Left colon (tissue), 2 donors: ENCODE data around the gene RNF213. TPM values are rescaled to one million over a fixed set of nuclear protein-coding genes. Genes with fewer than 3 reads are reported as not detected.
"Not testable (repeated sequence)": the region's sequence is repeated elsewhere in the genome, so short reads cannot be mapped to it uniquely, and the experiment has no call there.

ENCODE experiments used
- ATAC-seq: fragments of 200-7000 bp; cut with Tn5 transposase; one replicate; pipeline ENCODE4 v1.9.1; 2020; ENCODE audit warnings: mild to moderate bottlenecking, moderate library complexity
- DNase-seq, 2 donors: peaks; one replicate each; pipeline ENCODE4 v3.0.0-alpha.2; 2020
- intact Hi-C, 2 donors: fragments of 100-400 bp; cut with DNase I in 1 of 2; cut with micrococcal nuclease in 1 of 2; formaldehyde crosslinking; loops; one replicate each; pipeline versions ENCODE4 v1.11.2 to v1.14.0; 2022; cut with DNase I, micrococcal nuclease
- total RNA-seq, 2 donors: library from RNA; stranded (reverse); fragmentation: NEBNext Ultra II Directional; extraction: Animal tissue kit (Norgen Biotek cat#: 25700); gene quantifications; one replicate each; pipeline ENCODE4 v1.2.1, GENCODE V29; 2021
- donor health status: DM: no; HTN: no; CAD: no.
- donor health status: DM: yes; HTN: yes; CAD: no.

Gene RNF213
- total RNA-seq, 2 donors from 2014 or later = 95.9 to 142 TPM

DNA sequence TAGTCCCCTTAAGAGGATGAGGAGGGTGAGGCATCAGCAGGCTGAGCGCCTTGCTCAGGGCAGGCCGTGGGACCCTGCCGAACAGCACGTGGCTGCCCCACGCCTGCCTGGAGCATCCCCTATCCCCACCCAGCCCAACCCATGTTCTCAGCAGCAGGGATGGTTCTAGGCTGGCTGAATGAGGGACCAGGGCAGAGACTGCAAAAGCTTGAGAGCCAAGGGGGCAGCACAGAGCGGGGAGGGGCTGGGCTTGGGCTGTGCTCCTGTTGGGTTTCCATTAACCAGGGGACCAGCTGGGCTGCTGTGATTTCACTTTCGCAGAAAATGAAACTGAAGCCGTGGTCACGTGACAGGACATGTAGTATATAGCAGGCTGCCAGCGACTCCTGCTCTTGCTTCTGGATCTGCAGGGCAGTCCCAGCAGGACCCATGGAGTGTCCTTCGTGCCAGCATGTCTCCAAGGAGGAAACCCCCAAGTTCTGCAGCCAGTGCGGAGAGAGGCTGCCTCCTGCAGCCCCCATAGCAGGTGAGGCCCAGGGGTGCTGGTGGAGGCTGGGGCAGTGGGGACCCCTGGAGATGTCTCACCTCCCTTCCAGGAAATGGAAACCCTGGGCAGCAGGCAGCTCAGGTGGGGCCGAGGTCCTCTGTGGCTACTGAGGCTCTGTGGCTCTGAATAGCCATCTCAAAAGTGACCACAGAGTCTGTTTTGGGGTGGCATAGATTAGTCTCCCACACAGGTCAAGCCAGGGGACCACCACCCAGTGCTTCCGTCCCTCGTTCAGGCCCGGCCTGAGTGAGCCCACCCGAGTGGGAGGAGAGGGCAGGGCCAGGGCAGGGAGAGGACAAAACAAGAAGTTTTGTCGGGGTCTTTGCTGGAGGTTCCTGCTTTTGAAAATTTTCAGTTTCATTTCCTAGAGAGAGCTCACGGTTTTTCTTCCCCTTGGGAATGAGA lies 2.9 kb downstream of the RNF213 start:
- intact Hi-C loops = no loop called here
- ATAC-seq (peak; percentile 71), DNase-seq (peak; percentile 92 to 95)

DNA sequence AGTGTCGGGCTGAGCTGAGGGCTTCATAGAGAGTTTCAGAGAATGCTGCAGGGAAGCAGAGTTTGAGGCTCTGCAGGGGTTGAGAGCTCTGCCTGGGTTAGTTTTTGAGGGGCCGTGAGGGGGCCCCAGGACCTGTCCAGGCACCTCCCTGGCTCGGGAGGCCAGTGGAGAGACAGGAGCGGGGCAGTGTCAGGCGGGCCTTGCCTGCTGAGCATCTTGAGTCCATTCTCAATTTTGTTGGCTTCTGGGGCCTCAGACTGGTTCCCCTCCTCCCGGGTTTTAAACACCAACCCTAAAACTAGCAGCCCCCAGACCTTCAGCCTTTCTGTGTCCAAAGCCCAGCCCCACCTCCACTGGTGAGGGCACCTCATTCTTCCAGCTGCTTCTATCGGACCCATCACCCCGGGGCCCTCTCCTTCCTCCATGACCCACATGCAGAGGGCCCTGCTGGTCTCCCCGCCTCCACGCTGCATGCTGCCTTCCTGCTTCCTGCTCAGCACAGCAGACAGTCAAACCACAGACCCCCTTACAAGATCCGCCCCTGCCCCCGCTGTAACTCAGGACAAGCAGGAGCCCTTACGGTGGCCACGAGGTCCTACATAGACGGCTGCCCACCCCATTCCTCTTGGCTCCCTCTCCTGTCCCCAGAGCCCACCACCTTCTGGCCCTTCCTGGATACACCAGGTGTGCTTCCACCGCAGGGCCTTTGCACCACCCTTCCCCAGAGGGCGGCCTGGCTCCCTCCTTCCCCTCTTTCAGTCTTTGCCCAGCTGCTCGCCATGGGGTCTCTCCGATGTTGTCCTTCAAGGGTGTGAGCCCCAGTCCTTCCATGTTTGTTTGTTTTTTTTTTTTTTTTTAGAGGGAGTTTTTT lies 3.8 kb downstream of the RNF213 start:
- peak in 1 of 2 donors; percentile 49 for DNase-seq
- no peak for ATAC-seq
- intact Hi-C loops = no loop called here

DNA sequence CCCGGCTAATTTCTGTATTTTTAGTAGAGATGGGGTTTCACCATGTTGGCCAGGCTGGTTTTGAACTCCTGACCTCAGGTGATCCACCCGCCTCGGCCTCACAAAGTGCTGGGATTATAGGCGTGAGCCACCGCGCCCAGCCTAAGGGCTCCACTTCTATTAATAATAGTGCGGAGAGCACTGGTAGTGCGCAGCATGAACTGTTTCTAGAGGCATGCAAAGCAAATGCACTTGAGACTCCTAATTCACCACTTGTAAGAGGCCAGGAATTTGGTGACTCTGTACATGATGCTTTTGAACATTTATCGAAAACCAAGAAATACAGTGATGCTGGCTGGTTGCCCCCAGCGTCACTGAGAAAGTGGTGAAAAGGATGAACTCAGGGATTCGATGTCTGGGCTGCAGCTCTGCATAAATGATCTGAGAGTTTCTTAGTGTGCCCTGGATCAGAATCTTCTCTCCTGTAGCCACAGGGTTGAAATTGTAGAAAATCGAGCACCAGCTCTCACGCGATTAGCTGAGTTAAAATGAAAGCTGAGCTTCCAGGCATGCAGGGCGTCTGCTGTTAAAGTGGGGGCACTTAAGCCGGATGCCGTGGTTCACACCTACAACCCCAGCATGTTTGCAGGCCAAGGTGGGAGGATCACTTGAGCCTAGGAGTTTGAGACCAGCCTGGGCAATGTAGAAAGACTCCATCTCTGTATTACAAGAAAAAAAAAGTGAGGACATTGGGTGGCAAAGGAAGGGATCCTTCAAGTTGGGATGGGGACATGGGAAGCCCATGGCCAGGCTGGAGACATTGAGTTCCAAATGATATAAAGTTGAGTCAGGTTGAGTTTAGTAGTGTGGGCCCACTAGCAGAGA lies 4.8 kb downstream of the RNF213 start:
- DNase-seq = no peak
- intact Hi-C loops = no loop called here
- ATAC-seq = no peak

DNA sequence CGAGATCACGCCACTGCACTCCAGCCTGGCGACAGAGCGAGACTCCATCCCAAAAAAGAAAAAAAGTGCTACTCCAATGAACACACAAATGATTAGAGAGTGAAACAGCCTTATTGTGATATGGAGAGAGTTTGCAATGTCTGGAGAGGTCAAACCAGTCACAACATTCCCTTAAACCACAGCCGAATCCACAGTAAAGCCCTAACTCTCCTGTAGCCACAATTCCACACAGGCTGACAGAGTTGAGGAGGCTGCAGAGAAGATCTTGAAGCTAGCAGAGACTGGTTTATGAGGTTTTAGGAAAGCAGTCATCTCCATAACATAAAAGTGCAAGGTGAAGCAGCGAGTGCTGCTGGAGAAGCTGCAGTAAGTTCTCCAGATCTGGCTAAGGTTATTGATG lies 6.7 kb downstream of the RNF213 start:
- DNase-seq = no peak
- ATAC-seq = no peak
- intact Hi-C loops = no loop called here

DNA sequence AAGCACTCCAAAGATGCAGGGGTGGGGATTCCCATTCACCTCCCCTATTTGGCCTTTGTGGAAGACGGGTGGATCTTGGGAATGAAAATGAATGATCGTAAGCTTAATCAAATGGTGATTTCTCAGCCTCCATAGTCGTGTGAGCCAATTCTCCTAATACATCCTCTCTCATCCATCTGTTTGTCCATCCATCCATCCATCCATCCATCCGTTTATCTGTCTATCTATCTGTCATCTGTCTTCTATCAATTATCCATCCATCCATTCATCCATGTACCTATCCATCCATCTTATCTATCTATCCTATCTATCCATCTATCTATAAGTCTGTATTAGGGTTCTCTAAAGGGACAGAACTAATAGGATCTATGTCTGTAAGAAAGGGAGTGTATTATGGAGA lies 7.8 kb downstream of the RNF213 start:
- DNase-seq (no peak), ATAC-seq (no peak)
- intact Hi-C loops = no loop called here

DNA sequence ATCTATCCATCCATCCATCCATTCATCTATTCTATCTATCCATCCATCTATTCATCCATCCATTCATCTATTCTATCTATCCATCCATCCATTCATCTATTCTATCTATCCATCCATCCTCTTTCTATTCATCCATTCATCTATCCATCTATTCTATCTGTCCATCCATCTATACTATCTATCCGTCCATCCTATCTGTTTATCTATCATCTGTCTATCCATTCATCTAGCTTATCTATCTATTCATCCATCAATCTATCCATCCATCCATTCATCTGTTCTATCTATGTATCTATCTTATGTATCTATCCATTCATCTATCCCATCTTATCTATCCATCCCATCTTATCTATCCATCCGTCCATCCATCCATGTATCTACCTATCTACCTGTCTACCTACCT lies 8.8 kb downstream of the RNF213 start:
- intact Hi-C loops = no loop called here
- ATAC-seq (no peak), DNase-seq (no peak)

DNA sequence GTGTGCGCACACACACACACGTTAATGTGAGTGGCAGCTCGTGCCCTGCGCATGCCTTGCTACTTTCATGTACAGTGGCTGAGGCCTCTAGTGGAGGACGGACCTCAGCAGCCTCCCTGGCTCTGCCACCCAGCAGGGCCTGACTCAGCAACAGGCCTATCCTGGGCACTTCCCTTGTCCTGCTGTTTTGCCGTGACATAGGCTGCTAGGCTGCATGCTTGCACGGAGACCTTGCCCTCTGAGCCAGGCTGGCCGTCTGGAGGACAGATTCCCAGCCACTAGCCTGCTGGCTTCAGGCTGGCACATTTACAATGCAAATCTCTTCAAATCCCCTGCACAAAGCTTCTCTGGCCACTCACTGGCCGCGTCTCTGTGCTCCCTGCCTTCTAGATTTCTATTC lies 9.5 kb downstream of the RNF213 start:
- no peak for ATAC-seq
- intact Hi-C loops = no loop called here
- DNase-seq = no peak

DNA sequence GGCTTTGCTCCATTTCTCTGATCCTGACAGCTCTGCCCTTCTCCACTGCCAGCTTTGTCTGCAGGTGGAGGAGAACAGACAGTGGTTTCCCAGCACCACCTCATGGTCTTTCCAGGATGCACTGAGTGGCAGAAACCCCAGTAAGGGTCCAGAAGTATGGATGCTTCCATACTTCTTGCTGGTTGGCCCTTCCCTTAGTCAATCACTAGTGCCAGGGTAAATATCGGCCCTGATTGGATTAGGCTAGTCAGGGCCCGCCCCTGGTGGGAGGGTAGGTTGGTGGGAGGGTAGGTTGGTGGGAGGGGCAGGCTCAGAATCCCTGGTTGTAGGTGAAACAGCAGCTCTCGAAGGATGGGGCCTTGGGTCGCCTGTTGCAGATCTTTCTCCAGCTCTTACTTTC lies 10.2 kb downstream of the RNF213 start:
- DNase-seq = no peak
- ATAC-seq = peak; percentile 74
- intact Hi-C loops = no loop called here

DNA sequence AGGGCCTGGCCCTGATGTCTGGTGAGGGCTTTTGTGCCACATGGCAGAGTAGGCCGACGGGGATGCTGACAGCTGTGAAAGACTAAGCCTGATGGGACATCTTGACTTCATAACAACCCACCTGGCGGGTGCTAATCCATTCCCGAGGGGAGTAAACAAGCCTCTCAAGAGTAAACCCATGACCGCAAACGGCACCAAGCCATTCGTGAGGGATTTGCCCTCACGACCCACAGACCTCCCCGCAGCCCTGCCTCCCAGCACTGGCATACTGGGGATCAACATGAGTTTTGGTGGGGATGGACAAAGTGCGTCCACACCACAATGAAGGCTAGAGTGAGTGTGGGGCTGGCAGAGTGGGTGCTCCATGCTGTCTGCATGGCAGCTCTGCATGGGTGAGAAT lies 11.7 kb downstream of the RNF213 start:
- DNase-seq = no peak
- intact Hi-C loops = no loop called here

DNA sequence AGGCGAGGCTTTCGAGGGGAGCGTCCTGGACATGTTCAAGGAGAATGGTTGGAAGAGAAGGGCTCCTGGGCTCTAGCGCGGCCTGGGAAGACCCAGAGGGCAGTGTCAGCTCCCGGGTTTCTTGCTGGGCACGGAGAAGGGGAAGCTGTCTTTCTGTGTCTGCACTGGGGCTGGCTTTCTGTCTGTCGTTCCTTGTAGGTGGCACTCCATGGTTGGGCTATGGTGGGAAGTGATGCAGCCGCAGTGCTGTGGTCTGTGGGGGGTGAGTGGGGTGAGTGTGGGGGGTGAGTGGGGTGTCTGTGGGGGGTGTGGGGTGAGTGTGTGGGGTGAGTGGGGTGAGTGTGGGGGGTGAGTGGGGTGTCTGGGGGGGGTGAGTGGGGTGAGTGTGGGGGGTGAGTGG lies 13.7 kb downstream of the RNF213 start:
- ATAC-seq (no peak), DNase-seq (no peak)
- intact Hi-C loops = no loop called here

More for the DNA sequence above, 11.7 kb downstream of the RNF213 start:
- no peak for ATAC-seq

DNA sequence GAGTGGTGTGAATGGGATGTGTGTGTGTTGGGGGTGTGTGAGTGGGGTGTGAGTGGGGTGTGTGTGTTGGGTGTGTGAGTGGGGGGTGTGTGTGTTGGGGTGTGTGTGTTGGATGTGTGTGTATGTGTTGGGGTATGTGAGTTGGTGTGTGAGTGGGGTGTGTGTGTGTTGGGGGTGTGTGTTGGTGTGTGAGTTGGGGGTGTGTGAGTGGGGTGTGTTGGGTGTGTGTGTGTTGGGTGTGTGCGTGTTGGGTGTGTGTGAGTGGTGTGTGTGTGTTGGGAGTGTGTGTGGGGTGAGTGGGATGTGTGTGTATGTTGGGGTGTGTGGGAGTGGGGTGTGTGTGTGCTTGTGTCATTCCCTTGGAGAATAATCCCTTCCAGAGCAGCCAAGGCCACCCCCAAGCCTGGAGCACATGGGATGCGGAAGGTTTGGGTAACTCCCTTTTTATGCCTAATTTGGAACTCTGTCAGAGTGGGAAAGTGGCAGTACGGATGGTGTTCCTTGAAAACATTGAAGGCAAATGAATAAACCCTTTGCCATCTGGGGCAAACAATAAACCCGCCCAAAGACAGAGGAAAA lies 14.3 kb downstream of the RNF213 start:
- DNase-seq (no peak), ATAC-seq (no peak)
- intact Hi-C loops = no loop called here

DNA sequence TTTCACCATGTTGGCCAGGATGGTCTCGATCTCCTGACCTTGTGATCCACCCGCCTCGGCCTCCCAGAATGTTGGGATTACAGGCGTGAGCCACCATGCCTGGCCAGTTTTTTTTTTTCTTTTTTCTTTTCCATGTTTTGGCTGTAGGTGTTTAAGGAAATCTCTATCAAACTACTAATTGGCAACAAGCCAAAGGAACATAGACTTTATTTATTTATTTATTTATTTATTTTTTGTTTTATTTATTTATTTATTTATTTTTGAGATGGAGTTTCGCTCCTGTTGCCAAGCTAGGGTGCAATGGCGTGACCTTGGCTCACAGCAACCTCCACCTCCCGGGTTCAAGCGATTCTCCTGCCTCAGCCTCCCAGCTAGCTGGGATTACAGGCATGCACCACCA lies 15.2 kb downstream of the RNF213 start:
- DNase-seq, intact Hi-C loops, ATAC-seq: not testable (repeated sequence)

DNA sequence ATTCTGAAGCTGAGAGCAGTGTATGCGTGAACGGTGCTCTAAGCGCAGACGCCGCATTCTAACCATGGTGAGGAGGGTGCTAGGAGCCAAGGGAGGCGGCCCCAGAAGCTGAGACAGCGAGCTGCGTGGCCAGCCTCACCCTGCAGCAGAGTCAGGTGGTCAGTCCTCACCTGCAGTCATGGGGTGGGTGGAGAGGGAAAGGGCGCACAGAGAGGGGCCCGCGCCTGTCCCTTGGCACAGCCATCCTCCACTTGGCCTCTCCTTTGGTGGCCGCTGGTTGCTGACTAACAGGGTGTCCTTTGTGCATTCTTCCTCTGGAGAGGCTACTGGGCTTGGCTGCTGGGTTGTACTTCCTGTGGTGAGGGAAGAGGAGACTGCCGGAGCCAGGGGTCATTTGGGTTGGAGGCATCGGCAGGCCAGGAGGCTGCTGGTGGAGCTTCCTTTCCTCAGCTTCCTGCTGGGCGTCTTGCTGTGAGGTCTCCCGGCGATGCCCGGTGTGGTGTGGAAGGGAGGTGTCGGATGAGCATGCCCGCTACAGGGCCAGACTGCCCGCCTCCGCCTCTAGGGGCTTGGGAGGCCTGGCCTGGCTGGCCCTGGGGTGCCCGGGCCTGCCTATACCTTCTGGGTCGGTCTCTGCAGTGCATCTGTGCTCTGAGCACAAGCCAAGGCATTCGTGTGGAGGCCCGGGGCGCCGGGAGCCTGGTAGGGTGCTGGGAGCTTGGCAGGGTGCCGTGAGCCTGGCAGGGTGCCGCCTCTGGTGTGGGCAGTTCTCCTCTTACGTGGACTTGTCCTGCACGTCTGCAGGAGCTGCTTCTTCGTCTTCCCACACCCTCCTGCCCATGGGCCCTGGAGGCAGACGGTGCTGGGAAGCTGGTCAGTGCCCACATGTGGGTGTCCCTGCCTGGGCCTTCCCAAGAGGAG lies 17.4 kb downstream of the RNF213 start:
- intact Hi-C loops = no loop called here
- DNase-seq (no peak), ATAC-seq (no peak)

DNA sequence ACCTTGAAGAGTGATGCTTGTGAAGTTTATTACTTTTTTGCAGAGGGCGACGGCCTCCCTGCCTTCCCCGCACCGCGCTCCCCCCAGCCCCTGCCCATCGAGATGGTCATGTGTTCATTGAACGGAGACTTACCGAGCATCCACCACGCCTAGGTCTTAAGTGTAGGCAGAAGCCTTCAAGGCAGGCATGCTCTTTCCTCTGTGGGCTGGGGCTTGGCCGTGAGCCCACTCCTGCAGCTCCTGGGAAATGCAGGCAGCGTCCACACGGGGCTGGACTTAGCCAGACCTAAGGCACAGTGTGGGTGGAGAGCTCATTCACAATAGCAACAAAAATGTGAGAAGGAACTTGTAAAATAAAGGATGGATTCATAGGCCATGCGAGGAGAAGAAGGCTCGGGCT lies 19.2 kb downstream of the RNF213 start:
- peak; percentile 5 to 38 for DNase-seq
- intact Hi-C loops = no loop called here
- ATAC-seq = peak; percentile 29

DNA sequence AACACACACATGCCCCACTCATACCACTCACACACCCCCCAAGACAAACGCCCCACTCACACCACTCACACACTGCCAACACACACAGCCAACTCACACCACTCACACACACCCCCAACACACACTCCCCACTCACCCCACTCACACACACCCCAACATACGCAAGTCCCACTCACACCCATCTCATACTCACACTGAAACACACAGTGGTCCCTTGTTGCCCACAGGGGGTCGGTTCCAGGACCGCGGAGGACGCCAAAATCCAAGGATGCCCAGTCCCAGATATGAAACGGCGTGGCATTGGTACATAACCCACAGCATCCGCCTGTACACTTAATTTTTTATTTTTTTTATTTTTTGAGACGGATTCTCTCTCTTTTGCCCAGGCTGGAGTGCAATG lies 20.9 kb downstream of the RNF213 start:
- no peak for ATAC-seq
- DNase-seq = no peak
- intact Hi-C loops = no loop called here

DNA sequence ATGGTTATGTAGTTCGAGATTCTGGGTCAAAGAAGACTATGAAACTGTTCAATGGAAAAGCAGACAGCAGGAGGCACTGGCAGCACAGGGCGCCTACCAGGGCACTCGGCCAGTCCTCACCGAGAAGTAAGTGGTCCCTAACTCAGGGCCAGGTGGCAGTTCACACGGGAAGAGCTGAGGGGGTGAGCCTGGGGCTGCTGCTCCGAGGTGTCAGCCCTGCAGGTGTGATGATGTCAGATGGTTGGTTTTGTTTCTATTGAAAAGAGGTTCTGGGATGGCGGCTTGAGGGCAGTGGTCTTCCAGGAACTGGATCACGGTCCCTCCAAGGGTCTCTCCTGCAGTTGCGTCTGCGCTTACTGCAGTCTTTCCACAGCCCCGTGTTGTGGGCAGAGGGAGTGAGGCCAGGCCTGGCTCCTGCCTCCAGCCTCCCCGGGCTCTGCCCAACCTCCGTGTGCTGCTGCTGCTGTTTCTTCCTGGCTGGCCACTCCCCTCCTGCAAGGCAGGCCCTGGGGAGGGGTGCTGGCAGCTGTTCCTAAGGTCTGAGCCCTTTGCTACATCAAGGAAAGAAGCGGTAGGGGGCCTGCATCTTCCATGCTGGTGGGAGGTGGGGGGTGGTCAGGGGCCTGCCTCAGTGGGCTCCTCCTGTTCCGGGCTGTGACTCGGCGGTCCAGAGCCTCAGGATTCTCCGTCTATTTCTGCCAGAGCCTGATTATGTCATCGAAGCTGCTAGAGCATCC lies 22.6 kb downstream of the RNF213 start:
- DNase-seq (no peak), ATAC-seq (no peak)
- intact Hi-C loops = no loop called here

DNA sequence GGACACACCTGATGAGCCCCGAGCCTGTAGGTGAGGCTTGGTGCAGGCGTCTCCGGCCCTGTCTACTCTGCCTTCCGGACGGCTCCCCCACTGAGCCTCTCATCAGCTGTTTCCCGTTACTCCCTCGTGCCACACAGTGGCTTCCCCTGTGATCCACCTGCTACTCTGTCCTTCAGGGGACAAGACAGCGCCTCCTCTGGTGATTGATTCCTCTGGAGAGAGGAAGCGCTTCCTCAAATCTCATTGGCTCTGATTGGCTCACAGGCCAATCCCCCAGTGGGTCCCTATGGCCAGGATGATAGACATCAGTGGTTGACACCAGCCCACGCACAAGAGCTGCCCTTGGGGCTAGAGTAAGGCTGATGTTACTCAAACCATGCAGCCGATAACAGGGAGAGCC lies 24.0 kb downstream of the RNF213 start:
- intact Hi-C loops = no loop called here
- no peak for DNase-seq

More for the DNA sequence above, 24.0 kb downstream of the RNF213 start:
- no peak for ATAC-seq
